AG10803 (cell line): ENCODE data around the gene SRGN.
A peak's percentile ranks its signal among the peaks of the same experiment; 100 is the strongest.

Source experiments
- DNase-seq: peaks from one replicate; pipeline ENCODE4 v3.0.0; 2010; ENCODE audit warnings: low read depth
- H3K4me3 ChIP-seq: 2 replicates; pipeline ENCODE4 v1.5.1; 2011; ENCODE audit warnings: mild to moderate bottlenecking, low read length, control low read depth
- TF ChIP-seq, protein P1 (sequence below): conservative IDR thresholded peaks from 2 replicates; pipeline ENCODE4 v1.5.1; 2011; ENCODE audit warnings: mild to moderate bottlenecking, low read length, control low read depth, inconsistent platforms

SRGN gene

GRCh38 chr10:69123306-69123746 lies 35.4 kb downstream of the SRGN start:
- DNase-seq, result peak; percentile 60
- TF ChIP-seq, protein P1, sequence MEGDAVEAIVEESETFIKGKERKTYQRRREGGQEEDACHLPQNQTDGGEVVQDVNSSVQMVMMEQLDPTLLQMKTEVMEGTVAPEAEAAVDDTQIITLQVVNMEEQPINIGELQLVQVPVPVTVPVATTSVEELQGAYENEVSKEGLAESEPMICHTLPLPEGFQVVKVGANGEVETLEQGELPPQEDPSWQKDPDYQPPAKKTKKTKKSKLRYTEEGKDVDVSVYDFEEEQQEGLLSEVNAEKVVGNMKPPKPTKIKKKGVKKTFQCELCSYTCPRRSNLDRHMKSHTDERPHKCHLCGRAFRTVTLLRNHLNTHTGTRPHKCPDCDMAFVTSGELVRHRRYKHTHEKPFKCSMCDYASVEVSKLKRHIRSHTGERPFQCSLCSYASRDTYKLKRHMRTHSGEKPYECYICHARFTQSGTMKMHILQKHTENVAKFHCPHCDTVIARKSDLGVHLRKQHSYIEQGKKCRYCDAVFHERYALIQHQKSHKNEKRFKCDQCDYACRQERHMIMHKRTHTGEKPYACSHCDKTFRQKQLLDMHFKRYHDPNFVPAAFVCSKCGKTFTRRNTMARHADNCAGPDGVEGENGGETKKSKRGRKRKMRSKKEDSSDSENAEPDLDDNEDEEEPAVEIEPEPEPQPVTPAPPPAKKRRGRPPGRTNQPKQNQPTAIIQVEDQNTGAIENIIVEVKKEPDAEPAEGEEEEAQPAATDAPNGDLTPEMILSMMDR, result peak; percentile 51
- H3K4me3 ChIP-seq, result peak overlapping the region; percentile 93

DNA sequence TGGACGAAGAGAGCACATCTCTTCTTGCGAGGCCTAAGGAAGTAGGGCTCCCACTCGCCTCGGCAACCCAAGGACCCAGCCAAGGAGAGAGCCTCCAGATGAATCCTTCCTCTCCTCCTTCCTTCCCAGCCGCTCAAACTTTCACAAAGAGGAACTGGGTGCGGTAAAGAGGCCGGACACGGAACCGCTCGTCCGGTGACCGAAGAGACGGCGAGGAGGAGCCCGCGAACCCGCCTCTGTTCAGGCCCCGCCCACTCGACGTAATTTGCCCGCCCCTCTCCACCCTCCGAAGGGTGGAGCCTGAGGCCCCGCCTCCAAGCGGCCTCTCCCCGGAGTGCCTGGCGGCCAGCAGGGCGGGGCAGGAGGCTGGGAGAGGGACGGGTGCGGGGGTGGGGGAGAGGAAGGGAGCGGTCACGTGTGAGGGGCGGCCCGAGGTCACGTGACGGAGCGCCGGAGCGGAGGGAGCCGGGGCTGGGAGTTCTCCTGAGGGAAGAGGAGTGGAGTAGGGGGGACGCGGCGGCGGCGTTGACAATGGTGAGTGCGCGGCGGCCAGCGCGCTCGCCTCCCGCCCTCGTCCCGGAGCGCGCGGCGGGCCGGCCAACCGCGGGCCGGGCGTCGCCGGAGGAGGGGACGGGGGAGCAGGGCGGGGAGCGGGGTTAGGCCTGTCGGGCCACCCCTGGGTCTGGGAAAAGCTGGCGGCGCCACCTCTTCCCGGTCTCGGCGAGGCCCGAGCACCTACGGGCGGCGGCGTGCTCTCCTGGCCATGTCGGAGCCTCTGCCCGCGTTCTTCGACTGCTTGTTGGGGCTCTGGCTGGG lies 36.1 kb downstream of the SRGN start, which contains the start of gene VPS26A:
TSS of gene VPS26A (plus strand) at position 432 of the 816 bp plus-strand sequence. CDS start at position 532, 100 bp downstream.
- peak within 1 kb of the TSS; percentile 93 for H3K4me3 ChIP-seq
- DNase-seq, result peak; percentile 98
- TF ChIP-seq, protein P1, result no peak

DNA sequence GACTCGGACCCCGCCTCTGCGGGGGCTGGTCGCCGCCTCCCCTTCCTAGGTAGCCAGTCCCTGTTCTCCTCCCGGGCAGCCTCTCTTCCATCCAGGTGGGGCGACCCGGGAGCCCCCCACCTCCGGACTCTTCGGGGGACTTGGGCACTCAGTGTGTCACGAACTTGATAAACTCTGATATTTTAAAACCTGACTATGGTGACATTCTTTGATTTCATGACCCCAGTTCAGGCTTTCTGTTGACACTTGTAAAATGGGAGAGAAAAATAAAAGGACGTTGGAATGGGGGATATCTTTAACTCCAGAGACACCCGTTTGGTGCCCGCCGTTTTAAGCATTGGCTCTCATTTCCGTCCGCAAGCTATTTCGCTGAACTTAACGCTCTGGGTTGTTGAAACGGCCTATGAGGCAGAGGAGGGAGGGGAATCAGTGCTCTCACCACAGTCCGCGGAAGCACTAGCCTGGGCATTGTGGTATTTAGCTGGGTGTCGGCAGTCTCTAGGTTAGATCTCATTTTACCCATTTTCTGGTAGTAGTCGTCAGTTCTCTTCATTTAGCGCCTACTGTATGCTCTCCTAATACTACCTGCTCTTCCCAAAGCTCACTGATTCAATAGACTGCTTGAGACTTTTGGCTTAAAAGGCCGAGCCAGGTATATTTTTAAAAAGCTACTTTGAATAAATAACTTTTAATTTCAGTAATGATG lies 36.8 kb downstream of the SRGN start:
- peak; percentile 61 for DNase-seq
- H3K4me3 ChIP-seq, result peak overlapping the region; percentile 83
- TF ChIP-seq, protein P1, result no peak

DNA sequence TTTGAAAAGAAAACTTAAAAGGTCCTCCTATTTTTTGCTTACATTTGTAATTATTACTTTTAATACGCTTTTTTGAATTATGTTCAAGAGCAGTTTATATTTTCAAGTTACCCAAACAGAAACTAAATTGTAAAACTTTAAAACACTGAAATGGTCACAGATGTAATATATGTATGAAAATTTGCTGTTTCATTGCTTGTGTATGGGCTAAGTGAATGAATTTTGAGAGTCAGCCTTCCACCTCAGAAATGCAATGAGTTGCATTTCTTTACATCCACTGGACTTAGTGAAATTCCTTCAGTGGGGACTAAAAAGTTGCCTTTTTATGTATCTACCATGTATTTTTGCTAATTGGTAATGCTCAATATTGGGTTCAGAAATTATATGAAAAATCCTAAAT lies 37.7 kb downstream of the SRGN start:
- TF ChIP-seq, protein P1, result no peak

GRCh38 chr10:69130251-69130650 lies 42.3 kb downstream of the SRGN start:
- TF ChIP-seq, protein P1, result no peak

More for the DNA sequence above, 37.7 kb downstream of the SRGN start:
- no peak for DNase-seq
- peak overlapping the region; percentile 83 for H3K4me3 ChIP-seq

DNA sequence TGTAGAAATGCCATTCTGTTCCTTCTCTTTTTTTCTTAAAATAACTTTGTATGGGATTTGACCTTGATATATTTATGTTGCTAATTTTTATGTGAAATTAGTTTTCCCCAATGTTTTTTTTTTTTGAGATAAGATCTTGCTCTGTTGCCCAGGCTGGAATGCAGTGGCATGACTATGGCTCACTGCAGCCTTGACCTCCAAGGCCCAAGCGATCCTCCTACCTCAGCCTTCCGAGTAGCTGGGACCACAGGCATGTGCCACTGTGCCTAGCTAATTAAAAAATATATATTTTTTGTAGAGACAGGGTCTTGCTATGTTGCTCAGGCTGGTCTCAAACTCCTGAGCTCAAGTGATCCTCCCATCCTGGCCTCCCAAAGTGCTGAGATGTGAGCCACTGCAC lies 52.1 kb downstream of the SRGN start:
- no peak overlapping the region for H3K4me3 ChIP-seq
- TF ChIP-seq, protein P1, result no peak
- no peak for DNase-seq

More at GRCh38 chr10:69130251-69130650, 42.3 kb downstream of the SRGN start:
- H3K4me3 ChIP-seq, result no peak overlapping the region
- peak; percentile 19 for DNase-seq
